Measurements from ENCODE around the gene GORASP2. TPM values are rescaled to one million over a fixed set of nuclear protein-coding genes. Genes with fewer than 3 reads are reported as not detected.

The GORASP2 gene
- total RNA-seq, 1 experiment from 2014 or later, result 98.1 TPM

- TF ChIP-seq, protein P1, sequence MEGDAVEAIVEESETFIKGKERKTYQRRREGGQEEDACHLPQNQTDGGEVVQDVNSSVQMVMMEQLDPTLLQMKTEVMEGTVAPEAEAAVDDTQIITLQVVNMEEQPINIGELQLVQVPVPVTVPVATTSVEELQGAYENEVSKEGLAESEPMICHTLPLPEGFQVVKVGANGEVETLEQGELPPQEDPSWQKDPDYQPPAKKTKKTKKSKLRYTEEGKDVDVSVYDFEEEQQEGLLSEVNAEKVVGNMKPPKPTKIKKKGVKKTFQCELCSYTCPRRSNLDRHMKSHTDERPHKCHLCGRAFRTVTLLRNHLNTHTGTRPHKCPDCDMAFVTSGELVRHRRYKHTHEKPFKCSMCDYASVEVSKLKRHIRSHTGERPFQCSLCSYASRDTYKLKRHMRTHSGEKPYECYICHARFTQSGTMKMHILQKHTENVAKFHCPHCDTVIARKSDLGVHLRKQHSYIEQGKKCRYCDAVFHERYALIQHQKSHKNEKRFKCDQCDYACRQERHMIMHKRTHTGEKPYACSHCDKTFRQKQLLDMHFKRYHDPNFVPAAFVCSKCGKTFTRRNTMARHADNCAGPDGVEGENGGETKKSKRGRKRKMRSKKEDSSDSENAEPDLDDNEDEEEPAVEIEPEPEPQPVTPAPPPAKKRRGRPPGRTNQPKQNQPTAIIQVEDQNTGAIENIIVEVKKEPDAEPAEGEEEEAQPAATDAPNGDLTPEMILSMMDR (IDR thresholded peaks at IDR 0.05; ENCODE audit: unreplicated experiment), result no peak
- Mint-ChIP-seq H3K27me3 (ENCODE audit: unreplicated experiment) (peaks cover 25% of the 10 kb centered on the region), H3K36me3 (ENCODE audit: insufficient read depth, unreplicated experiment) (no peaks in the 10 kb centered on the region), H3K4me1 (ENCODE audit: low read depth, unreplicated experiment) (no peaks in the 10 kb centered on the region), H3K27ac (ENCODE audit: unreplicated experiment) (no peak overlapping the region), H3K9me3 (ENCODE audit: low read depth, unreplicated experiment) (no peaks in the 10 kb centered on the region), H3K4me3 (ENCODE audit: low read depth, unreplicated experiment) (no peak overlapping the region)
- CTCF ChIA-PET, result no interaction called here
- intact Hi-C loops (cut with micrococcal nuclease; ENCODE audit: unreplicated experiment), result no loop called here
- BruUV-seq (replicated peaks), result no TSS peak
- no peak for DNase-seq
Observed at GRCh38 chr2:170891893-170892292, 37.2 kb upstream of the GORASP2 start.

- no peak overlapping the region for H3K4me3 Mint-ChIP-seq (ENCODE audit: low read depth, unreplicated experiment)
- no peak overlapping the region for H3K27ac Mint-ChIP-seq (ENCODE audit: unreplicated experiment)
- H3K9me3 Mint-ChIP-seq (ENCODE audit: low read depth, unreplicated experiment), result no peaks in the 10 kb centered on the region
- H3K36me3 Mint-ChIP-seq (ENCODE audit: insufficient read depth, unreplicated experiment), result no peaks in the 10 kb centered on the region
- TF ChIP-seq, protein P1 (IDR thresholded peaks at IDR 0.05; ENCODE audit: unreplicated experiment), result no peak
- no peaks in the 10 kb centered on the region for H3K4me1 Mint-ChIP-seq (ENCODE audit: low read depth, unreplicated experiment)
- intact Hi-C loops (cut with micrococcal nuclease; ENCODE audit: unreplicated experiment), result no loop called here
- CTCF ChIA-PET, result interaction anchor here (0.6 kb wide), 1 partner anchor 68 kb away, joined by 4 read pairs; no protein-coding TSS in a partner anchor
- peaks cover 21% of the 10 kb centered on the region for H3K27me3 Mint-ChIP-seq (ENCODE audit: unreplicated experiment)
- no TSS peak for BruUV-seq (replicated peaks)
- no peak for DNase-seq
Observed at GRCh38 chr2:170892391-170892951, 36.6 kb upstream of the GORASP2 start.

DNA sequence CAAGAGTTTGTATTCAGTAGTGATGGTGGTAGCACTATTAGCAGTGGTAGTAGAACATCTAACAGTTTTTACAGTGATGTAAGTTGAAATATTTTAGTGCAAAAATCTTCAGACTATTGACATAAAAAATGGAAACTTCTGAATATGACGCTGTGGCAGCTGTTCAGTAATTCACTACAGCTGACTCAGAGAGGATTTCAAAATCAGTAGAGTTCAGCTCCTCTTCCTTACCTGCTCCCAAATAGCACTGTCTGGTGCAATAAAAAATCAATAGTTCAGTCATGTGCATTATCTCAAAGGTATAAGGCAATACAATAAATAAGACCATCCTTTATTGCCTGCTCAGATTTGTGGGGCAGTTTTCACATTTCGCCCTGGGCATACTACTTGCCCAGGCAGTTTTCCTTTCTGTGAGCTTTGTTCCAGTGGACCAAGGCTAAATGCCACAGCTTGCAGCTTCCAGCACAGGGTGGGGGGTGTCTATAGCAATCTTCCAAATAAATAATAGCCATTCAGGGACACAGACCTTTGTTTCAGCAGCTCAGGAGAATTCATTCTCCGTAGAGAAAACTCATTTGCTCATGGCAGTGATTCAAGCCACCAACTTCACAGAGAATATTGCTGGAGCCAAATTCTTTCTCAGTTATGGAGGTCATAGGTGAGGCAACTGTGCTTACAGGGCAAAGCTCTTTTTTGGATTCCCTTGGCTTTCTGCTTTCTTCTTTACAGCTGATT is 33.9 kb upstream of the GORASP2 start:
- Mint-ChIP-seq H3K36me3 (ENCODE audit: insufficient read depth, unreplicated experiment) (no peaks in the 10 kb centered on the region), H3K4me3 (ENCODE audit: low read depth, unreplicated experiment) (no peak overlapping the region), H3K4me1 (ENCODE audit: low read depth, unreplicated experiment) (no peaks in the 10 kb centered on the region), H3K27ac (ENCODE audit: unreplicated experiment) (no peak overlapping the region), H3K9me3 (ENCODE audit: low read depth, unreplicated experiment) (no peaks in the 10 kb centered on the region), H3K27me3 (ENCODE audit: unreplicated experiment) (no peaks in the 10 kb centered on the region)
- CTCF ChIA-PET, result interaction anchor here (0.8 to 1.3 kb wide), 3 partner anchors 10 to 34 kb away, joined by 3 to 5 read pairs (median 3); partner anchors contain the start of gene GORASP2
- intact Hi-C loops (cut with micrococcal nuclease; ENCODE audit: unreplicated experiment), result no loop called here
- TF ChIP-seq, protein P1 (IDR thresholded peaks at IDR 0.05; ENCODE audit: unreplicated experiment), result no peak
- no TSS peak for BruUV-seq (replicated peaks)
- DNase-seq, result no peak

GRCh38 chr2:170896622-170897021 is 32.4 kb upstream of the GORASP2 start:
- H3K27ac Mint-ChIP-seq (ENCODE audit: unreplicated experiment), result no peak overlapping the region
- no peak for DNase-seq
- CTCF ChIA-PET, result interaction anchor here (1.4 kb wide), 1 partner anchor 9 kb away, joined by 3 read pairs; no protein-coding TSS in a partner anchor
- no peaks in the 10 kb centered on the region for H3K36me3 Mint-ChIP-seq (ENCODE audit: insufficient read depth, unreplicated experiment)
- H3K27me3 Mint-ChIP-seq (ENCODE audit: unreplicated experiment), result no peaks in the 10 kb centered on the region
- intact Hi-C loops (cut with micrococcal nuclease; ENCODE audit: unreplicated experiment), result no loop called here
- H3K4me3 Mint-ChIP-seq (ENCODE audit: low read depth, unreplicated experiment), result no peak overlapping the region
- no peaks in the 10 kb centered on the region for H3K4me1 Mint-ChIP-seq (ENCODE audit: low read depth, unreplicated experiment)
- TF ChIP-seq, protein P1 (IDR thresholded peaks at IDR 0.05; ENCODE audit: unreplicated experiment), result no peak
- no peaks in the 10 kb centered on the region for H3K9me3 Mint-ChIP-seq (ENCODE audit: low read depth, unreplicated experiment)
- BruUV-seq (replicated peaks), result no TSS peak
